Colonic mucosa (tissue), 4 donors: ENCODE data around the gene TLR5. TPM values are rescaled to one million over a fixed set of nuclear protein-coding genes. Genes with fewer than 3 reads are reported as not detected.

Source experiments
- DNase-seq: peaks from one replicate; pipeline ENCODE4 v3.0.0-alpha.2; 2020
- H3K27ac ChIP-seq: fragments of 200-600 bp; one replicate; pipeline ENCODE4 v1.8.0; 2021
- H3K27me3 ChIP-seq: fragments of 200-600 bp; one replicate; pipeline ENCODE4 v1.8.0; 2021
- H3K36me3 ChIP-seq: fragments of 200-600 bp; one replicate; pipeline ENCODE4 v1.8.0; 2021
- H3K4me1 ChIP-seq: fragments of 200-600 bp; one replicate; pipeline ENCODE4 v1.8.0; 2021; ENCODE audit warnings: mild to moderate bottlenecking
- H3K4me3 ChIP-seq: fragments of 200-600 bp; one replicate; pipeline ENCODE4 v1.8.0; 2021
- H3K9ac ChIP-seq, 2 donors: one replicate each; pipeline ENCODE4 v1.7.0; 2013; ENCODE audit warnings: control low read depth in 2 of 2, low read depth in 2 of 2, low read length in 2 of 2
- H3K9me3 ChIP-seq: fragments of 200-600 bp; one replicate; pipeline ENCODE4 v1.8.0; 2021
- CTCF ChIP-seq: fragments of 200-600 bp; IDR thresholded peaks from one replicate; pipeline ENCODE4 v1.8.0; 2022; ENCODE audit warnings: antibody characterized with exemption, mild to moderate bottlenecking
- intact Hi-C: fragments of 100-400 bp; cut with DNase I; formaldehyde crosslinking; loops from one replicate; pipeline ENCODE4 v1.14.1; 2022
- total RNA-seq, 2 donors: library from RNA; stranded (reverse); fragmentation: NEBNext Ultra II Directional in 1 of 2; extraction: Animal tissue kit (Norgen Biotek cat#: 25700) in 1 of 2; gene quantifications; one replicate each; pipeline ENCODE4 v1.2.1, GENCODE V29; 2021
- donor health status: healthy.
- donor health status: DM: no; HTN: no; CAD: no.
- donor health status: DM: no; HTN: no; CAD: no.

Gene TLR5
- total RNA-seq, 2 donors from 2014 or later: 1.7 to 3.0 TPM

- Histone ChIP-seq H3K9ac (no peak overlapping the region), H3K4me3 (no peak overlapping the region), H3K27me3 (no peaks in the 10 kb centered on the region), H3K27ac (no peak overlapping the region), H3K4me1 (no peaks in the 10 kb centered on the region), H3K9me3 (no peaks in the 10 kb centered on the region), H3K36me3 (no peaks in the 10 kb centered on the region)
- no peak for DNase-seq
- TF ChIP-seq CTCF: no peak
- intact Hi-C loops: no loop called here
Observed at GRCh38 chr1:223097713-223098112, 45.3 kb downstream of the TLR5 start.

DNA sequence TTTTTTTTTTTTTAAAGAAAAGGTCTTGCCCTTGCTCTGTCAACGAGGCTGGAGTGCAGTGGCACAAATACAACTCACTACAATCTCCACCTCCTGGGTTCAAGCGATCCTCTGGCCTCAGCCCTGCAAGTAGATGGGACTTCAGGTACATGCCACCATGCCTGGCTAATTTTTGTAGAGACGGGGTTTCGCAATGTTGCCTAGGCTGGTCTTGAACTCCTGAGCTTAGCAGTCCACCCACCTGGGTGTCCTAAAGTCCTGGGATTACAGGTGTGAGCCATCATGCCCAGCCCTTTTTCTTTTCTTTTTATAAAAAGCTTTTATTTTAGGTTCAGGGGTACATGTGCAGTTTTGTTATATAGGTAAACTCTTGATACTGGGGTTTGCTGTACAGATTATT is 47.2 kb downstream of the TLR5 start:
- no peak for TF ChIP-seq CTCF
- H3K9ac ChIP-seq: no peak overlapping the region
- DNase-seq: no peak

GRCh38 chr1:223091896-223092295 is 51.2 kb downstream of the TLR5 start:
- Histone ChIP-seq H3K4me3 (no peak overlapping the region), H3K36me3 (no peaks in the 10 kb centered on the region), H3K27me3 (no peaks in the 10 kb centered on the region), H3K4me1 (no peaks in the 10 kb centered on the region), H3K27ac (no peak overlapping the region), H3K9ac (no peak overlapping the region), H3K9me3 (no peaks in the 10 kb centered on the region)
- intact Hi-C loops: no loop called here
- DNase-seq: no peak
- no peak for TF ChIP-seq CTCF

More for the DNA sequence above, 47.2 kb downstream of the TLR5 start:
- H3K4me3 ChIP-seq: no peak overlapping the region
- H3K27ac ChIP-seq: no peak overlapping the region
- intact Hi-C loops: no loop called here
- no peaks in the 10 kb centered on the region for H3K27me3 ChIP-seq
- no peaks in the 10 kb centered on the region for H3K4me1 ChIP-seq
- H3K36me3 ChIP-seq: no peaks in the 10 kb centered on the region
- H3K9me3 ChIP-seq: no peaks in the 10 kb centered on the region

GRCh38 chr1:223089250-223089649 is 53.8 kb downstream of the TLR5 start:
- no peak for TF ChIP-seq CTCF
- DNase-seq: no peak
- no peaks in the 10 kb centered on the region for H3K4me1 ChIP-seq
- H3K36me3 ChIP-seq: no peaks in the 10 kb centered on the region
- no peaks in the 10 kb centered on the region for H3K27me3 ChIP-seq
- intact Hi-C loops: no loop called here
- H3K9ac ChIP-seq: no peak overlapping the region
- H3K27ac ChIP-seq: no peak overlapping the region
- H3K4me3 ChIP-seq: no peak overlapping the region
- no peaks in the 10 kb centered on the region for H3K9me3 ChIP-seq

DNA sequence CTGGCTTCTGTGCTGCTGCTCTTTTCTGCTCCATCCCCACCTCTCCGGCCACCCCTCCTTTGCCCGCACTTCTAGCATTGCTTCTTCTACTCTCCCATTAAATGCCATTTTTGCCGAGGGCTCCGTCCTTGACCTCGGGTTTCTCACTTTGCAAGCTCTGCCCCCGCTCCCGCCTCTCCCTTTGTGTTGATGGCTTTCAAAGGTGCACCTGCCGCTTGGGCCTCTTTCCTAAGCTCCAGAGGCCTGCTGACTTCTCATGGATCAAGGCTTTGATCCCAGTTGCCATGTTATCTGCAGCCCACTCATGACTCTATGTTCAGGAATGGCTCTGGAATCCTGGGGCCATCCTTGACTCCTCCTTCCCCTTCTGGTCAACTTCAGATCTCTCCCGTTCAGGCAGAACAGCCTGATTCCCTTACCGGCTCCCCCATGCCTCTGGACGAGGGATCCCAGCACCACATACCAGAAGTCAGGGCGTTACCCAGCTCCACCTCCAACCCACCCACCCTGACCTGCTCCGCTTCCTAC is 54.3 kb downstream of the TLR5 start:
- Histone ChIP-seq H3K9me3 (no peaks in the 10 kb centered on the region), H3K4me1 (no peaks in the 10 kb centered on the region), H3K36me3 (no peaks in the 10 kb centered on the region), H3K4me3 (no peak overlapping the region), H3K27me3 (no peaks in the 10 kb centered on the region), H3K9ac (no peak overlapping the region), H3K27ac (no peak overlapping the region)
- intact Hi-C loops: no loop called here
- DNase-seq: no peak
- TF ChIP-seq CTCF: no peak
